ENCODE results near the gene RBX1.

DNA sequence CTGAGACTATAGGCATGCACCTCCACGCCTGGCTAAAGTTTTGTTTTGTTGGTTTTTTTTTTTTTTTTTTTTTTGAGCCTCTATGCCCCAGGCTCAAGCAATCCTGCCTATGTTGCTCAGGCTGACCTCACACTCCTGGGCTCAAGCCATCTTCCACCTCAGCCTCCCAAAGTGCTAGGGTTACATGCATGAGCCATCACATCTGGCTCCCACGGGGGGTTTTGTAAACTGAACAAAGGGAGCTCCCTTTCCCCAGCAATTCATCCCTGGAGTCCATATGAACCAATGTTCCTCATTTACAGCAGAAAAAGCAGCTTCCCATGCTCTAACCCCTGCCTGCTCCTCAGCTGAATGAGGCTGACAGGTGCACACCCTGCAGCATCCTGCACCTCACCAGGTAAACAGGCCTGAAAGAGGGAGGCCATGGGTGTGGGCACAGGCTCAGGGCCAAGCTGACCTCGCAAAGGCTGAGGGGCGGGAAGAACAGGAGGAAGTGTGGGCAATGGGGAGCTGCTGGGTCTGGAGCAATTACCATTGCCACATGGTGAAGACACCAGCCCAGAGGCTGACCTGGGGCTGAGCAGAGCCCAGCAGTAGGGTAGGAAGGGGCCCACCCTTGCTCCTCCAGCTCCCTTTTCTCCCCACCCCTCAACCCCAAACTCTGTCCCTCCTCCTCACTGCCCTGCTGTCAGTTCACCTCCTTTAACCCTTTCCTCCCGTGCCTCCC, 58.2 kb downstream of the RBX1 start:
- TF ChIP-seq, protein P1, sequence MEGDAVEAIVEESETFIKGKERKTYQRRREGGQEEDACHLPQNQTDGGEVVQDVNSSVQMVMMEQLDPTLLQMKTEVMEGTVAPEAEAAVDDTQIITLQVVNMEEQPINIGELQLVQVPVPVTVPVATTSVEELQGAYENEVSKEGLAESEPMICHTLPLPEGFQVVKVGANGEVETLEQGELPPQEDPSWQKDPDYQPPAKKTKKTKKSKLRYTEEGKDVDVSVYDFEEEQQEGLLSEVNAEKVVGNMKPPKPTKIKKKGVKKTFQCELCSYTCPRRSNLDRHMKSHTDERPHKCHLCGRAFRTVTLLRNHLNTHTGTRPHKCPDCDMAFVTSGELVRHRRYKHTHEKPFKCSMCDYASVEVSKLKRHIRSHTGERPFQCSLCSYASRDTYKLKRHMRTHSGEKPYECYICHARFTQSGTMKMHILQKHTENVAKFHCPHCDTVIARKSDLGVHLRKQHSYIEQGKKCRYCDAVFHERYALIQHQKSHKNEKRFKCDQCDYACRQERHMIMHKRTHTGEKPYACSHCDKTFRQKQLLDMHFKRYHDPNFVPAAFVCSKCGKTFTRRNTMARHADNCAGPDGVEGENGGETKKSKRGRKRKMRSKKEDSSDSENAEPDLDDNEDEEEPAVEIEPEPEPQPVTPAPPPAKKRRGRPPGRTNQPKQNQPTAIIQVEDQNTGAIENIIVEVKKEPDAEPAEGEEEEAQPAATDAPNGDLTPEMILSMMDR (IDR thresholded peaks at IDR 0.05; ENCODE audit: low read length), result no peak
- no peak for TF ChIP-seq EZH2 (optimal IDR thresholded peaks at IDR 0.05; ENCODE audit: low read depth, low read length)

All from MM.1S (cell line).